NCI-H2081 treated with DMSO at 0.1 percent for 48 hours (cell line): ENCODE results near the gene CASKIN2.
A peak's percentile ranks its signal among the peaks of the same experiment; 100 is the strongest.

Source experiments
- DNase-seq: peaks from one replicate; lab custom pipeline; 2025; lab: John Stamatoyannopoulos, UW

Gene CASKIN2, protein sequence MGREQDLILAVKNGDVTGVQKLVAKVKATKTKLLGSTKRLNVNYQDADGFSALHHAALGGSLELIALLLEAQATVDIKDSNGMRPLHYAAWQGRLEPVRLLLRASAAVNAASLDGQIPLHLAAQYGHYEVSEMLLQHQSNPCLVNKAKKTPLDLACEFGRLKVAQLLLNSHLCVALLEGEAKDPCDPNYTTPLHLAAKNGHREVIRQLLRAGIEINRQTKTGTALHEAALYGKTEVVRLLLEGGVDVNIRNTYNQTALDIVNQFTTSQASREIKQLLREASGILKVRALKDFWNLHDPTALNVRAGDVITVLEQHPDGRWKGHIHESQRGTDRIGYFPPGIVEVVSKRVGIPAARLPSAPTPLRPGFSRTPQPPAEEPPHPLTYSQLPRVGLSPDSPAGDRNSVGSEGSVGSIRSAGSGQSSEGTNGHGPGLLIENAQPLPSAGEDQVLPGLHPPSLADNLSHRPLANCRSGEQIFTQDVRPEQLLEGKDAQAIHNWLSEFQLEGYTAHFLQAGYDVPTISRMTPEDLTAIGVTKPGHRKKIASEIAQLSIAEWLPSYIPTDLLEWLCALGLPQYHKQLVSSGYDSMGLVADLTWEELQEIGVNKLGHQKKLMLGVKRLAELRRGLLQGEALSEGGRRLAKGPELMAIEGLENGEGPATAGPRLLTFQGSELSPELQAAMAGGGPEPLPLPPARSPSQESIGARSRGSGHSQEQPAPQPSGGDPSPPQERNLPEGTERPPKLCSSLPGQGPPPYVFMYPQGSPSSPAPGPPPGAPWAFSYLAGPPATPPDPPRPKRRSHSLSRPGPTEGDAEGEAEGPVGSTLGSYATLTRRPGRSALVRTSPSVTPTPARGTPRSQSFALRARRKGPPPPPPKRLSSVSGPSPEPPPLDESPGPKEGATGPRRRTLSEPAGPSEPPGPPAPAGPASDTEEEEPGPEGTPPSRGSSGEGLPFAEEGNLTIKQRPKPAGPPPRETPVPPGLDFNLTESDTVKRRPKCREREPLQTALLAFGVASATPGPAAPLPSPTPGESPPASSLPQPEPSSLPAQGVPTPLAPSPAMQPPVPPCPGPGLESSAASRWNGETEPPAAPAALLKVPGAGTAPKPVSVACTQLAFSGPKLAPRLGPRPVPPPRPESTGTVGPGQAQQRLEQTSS (N-terminal part only)

GRCh38 chr17:75515496-75516254, at the start of gene CASKIN2:
TSS of gene CASKIN2 (minus strand) at chr17:75515537. CDS start at chr17:75513804, 1,733 bp downstream.
- DNase-seq = peak; percentile 42

DNA sequence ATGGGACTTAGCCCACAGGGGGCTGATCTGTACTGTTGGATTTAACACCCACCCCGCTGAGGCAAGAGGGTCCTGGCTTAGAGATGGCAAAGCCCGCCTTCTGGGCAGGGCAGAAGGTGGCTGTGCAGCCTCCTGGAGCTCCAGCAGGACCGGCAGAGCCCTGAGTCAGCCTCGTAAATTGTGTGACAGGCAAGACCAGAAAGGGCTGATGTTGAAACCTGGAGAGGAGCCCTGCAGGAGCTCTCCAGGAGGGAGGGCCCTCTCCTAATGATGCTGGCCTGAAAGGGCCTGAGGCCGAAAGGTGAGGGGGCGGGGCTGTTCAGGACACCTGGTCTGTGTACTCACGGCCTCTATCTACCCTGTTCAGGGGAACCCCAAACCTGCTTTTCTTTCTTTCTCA, 49.7 kb upstream of the CASKIN2 start:
- no peak for DNase-seq

GRCh38 chr17:75564195-75564594, 48.9 kb upstream of the CASKIN2 start:
- no peak for DNase-seq

GRCh38 chr17:75563063-75563758, 47.9 kb upstream of the CASKIN2 start:
- no peak for DNase-seq

GRCh38 chr17:75561927-75562603, 46.7 kb upstream of the CASKIN2 start:
- DNase-seq = no peak

DNA sequence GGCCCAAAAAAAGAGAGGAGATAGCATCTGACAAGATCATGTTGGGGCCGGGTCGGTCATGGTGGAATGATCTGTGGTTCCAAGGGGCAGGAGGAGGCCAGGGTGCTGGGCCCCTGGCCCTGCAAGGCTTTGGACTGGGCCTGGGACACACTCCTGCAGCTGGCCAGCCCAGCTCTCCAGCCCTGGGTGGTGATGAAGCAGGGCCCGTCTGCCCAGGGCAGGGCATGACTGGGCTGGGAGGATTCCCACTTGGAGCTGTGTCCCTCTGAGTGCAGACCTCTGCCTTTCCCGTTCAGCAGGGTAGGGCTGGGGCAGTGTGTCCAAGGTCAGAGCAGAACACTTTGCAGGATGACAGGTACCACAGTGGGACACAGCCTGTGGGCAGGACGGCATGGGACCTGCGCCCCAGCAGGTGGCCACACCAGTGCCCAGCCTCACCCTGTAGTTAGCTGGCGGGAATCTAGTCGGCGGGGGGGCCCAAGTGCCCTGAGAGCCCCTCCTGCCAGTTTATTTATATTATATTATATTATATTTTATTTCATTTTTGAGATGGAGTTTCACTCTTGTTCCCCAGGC, 44.7 kb upstream of the CASKIN2 start:
- no peak for DNase-seq

- DNase-seq = no peak
Observed at GRCh38 chr17:75558666-75559530, 43.6 kb upstream of the CASKIN2 start.

DNA sequence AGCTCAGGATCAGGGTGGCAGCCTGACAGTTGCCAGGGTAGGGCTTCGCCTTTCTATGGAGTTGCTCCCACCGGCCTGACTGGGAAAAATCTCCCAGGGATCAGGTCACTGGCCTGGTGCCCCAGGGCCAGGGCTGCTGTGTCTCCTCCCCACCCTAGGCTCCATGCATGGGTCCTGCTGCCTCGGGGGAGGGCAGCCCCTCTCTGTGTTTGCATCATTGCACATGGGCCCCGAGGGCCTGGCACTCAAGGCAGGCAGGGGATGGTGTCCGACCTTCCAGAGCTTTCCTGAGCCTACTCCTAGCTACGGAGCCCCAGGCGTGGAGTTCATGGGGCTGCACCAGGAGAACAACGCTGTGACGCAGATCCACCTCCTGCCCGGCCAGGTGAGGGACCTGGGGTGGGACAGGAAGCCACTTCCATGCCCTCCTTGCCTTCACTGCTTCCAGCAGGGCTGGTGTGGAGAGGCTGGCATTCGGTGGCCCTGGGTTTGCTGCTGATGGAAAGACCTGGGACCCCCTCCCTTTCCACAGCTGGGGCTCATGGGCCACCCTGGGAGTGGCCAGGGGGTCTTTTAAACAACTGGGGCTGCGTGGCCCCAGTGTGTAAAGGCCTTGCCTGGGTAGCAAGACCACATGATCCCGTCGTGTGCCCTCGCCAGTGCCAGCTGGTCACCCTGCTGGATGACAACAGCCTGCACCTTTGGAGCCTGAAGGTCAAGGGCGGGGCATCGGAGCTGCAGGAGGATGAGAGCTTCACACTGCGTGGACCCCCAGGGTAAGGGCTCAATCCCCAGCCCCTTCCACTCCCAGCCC, 42.7 kb upstream of the CASKIN2 start:
- no peak for DNase-seq

GRCh38 chr17:75557075-75557851, 41.9 kb upstream of the CASKIN2 start:
- DNase-seq = peak; percentile 44

DNA sequence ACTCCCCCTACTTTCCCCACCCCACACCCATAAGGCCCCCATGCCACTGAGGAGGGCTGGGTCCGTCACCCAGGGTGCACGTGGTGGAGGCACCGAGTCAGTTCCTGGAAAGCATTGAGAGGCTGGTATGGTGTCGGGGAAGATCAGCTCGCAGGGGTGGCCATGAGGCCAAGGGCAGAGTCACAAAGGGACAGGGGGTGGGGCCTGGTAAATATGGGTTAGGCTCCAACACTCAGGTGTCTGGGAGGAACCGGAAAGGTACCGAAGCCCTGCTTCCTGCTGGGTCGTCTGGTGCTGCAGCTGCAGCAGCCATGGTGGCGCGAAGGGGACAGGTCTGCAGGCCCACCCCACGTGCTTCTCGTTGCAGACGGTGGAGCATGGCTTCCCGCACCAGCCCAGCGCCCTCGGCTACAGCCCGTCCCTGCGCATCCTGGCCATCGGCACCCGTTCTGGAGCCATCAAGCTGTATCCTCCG, 40.4 kb upstream of the CASKIN2 start:
- no peak for DNase-seq

GRCh38 chr17:75553295-75554110, 38.2 kb upstream of the CASKIN2 start:
- no peak for DNase-seq

- DNase-seq = no peak
Observed at GRCh38 chr17:75552425-75553294, 37.3 kb upstream of the CASKIN2 start.

DNA sequence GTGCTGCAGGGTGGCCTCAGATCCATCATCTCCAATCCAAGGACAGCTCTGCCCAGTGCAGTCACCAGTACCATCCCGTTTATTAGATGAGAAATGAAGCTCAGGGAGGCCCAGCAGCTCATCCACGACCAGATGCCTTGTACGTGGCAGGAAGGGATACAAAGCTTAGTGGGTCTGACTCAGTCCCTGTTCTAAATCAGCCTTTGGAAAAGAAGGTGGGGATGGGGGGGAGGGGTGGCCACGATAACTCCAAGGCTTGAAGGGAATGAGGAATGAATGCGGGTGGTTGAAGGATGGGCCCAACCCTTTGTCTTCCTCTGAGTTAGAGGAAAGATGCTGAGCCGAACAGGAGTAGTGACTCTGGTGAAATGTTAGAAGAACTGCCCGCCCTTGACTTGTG, 35.9 kb upstream of the CASKIN2 start:
- no peak for DNase-seq

GRCh38 chr17:75550139-75550465, 34.8 kb upstream of the CASKIN2 start:
- no peak for DNase-seq
